ENCODE data around the gene DNASE1. TPM values are rescaled to one million over a fixed set of nuclear protein-coding genes. Genes with fewer than 3 reads are reported as not detected.
A peak's percentile ranks its signal among the peaks of the same experiment; 100 is the strongest.

The DNASE1 gene
- total and polyA plus RNA-seq, 9 of the 15 experiments (the other 6 are each of a cell fraction or from before 2014, with no cell fraction given) = 0.53 to 10.1 (median 5.9) TPM

- TF ChIP-seq MGA (IDR thresholded peaks at IDR 0.05) (0 out of 2 replicates have a peak, but pooled peaks have one; percentile 9), BHLHE40 (IDR thresholded peaks at IDR 0.05; ENCODE audit: low read length) (no peak), ZBTB40 (IDR thresholded peaks at IDR 0.05) (peak; percentile 5; the same call in 1 of the 2 replicates), ZBTB40 (CRISPR knock-in tag; IDR thresholded peaks at IDR 0.05) (no peak)
Observed at GRCh38 chr16:3610698-3611145, 43.8 kb upstream of the DNASE1 start (continued).
